GM23338 (cell line): Measurements from ENCODE around the gene GMPPA. TPM values are rescaled to one million over a fixed set of nuclear protein-coding genes. Genes with fewer than 3 reads are reported as not detected.

Experiments used
- ATAC-seq: fragments of 200-7000 bp; cut with Tn5 transposase; 3 replicates; pipeline ENCODE4 v1.9.1; 2020
- DNase-seq: peaks from one replicate; pipeline ENCODE4 v3.0.0-alpha.2; 2015; ENCODE audit warnings: low spot score
- H2AFZ ChIP-seq: fragments of 200-600 bp; sonication (generic); 2 replicates; pipeline ENCODE4 v1.8.0; 2016; ENCODE audit warnings: antibody characterized with exemption, mild to moderate bottlenecking, moderate library complexity
- H3F3A ChIP-seq: fragments of 200-600 bp; sonication (generic); replicated peaks from 2 replicates; pipeline ENCODE4 v1.8.0; 2017; ENCODE audit warnings: antibody characterized with exemption, mixed run types, low read depth
- H3K27ac ChIP-seq: fragments of 200-600 bp; sonication (generic); 2 replicates; pipeline ENCODE4 v1.6.1; 2016; ENCODE audit warnings: low read depth
- H3K27me3 ChIP-seq: fragments of 200-600 bp; sonication (generic); 2 replicates; pipeline ENCODE4 v1.8.0; 2016; ENCODE audit warnings: mild to moderate bottlenecking, mixed run types, moderate library complexity; ENCODE audit not compliant: insufficient read depth
- H3K36me3 ChIP-seq: fragments of 200-600 bp; sonication (generic); 2 replicates; pipeline ENCODE4 v1.8.0; 2016; ENCODE audit warnings: mild to moderate bottlenecking; ENCODE audit not compliant: insufficient read depth
- H3K4me1 ChIP-seq: fragments of 200-600 bp; sonication (generic); 2 replicates; pipeline ENCODE4 v1.8.0; 2016; ENCODE audit warnings: mild to moderate bottlenecking, moderate library complexity; ENCODE audit not compliant: insufficient read depth
- H3K4me2 ChIP-seq: fragments of 200-600 bp; sonication (generic); 2 replicates; pipeline ENCODE4 v1.7.1; 2017; ENCODE audit warnings: mixed run types
- H3K4me3 ChIP-seq: fragments of 200-600 bp; sonication (generic); 2 replicates; pipeline ENCODE4 v1.6.1; 2016; ENCODE audit warnings: mixed run types
- H3K79me2 ChIP-seq: fragments of 200-600 bp; sonication (generic); replicated peaks from 2 replicates; pipeline ENCODE4 v1.8.0; 2017; ENCODE audit warnings: mild to moderate bottlenecking; ENCODE audit not compliant: insufficient read depth
- H3K9me2 ChIP-seq: fragments of 200-600 bp; sonication (generic); 2 replicates; pipeline ENCODE4 v1.8.0; 2017; ENCODE audit not compliant: insufficient read depth
- H4K20me1 ChIP-seq: fragments of 200-600 bp; sonication (generic); replicated peaks from 2 replicates; pipeline ENCODE4 v1.8.0; 2017; ENCODE audit warnings: mild to moderate bottlenecking; ENCODE audit not compliant: insufficient read depth
- H3K27ac Mint-ChIP-seq: 2 replicates; pipeline ENCODE4 v1.8.0; 2020; ENCODE audit warnings: inconsistent platforms, mild to moderate bottlenecking, moderate library complexity, mixed read lengths
- H3K27me3 Mint-ChIP-seq: 3 replicates; pipeline ENCODE4 v1.8.0; 2022; ENCODE audit warnings: low read depth, mild to moderate bottlenecking, moderate library complexity, mixed read lengths, inconsistent platforms; ENCODE audit not compliant: insufficient read depth, poor library complexity
- H3K36me3 Mint-ChIP-seq: 3 replicates; pipeline ENCODE4 v1.8.0; 2021; ENCODE audit warnings: low read depth, mild to moderate bottlenecking, inconsistent platforms, moderate library complexity, mixed read lengths
- H3K4me1 Mint-ChIP-seq: 3 replicates; pipeline ENCODE4 v1.8.0; 2020; ENCODE audit warnings: mild to moderate bottlenecking, inconsistent platforms, mixed read lengths
- H3K4me3 Mint-ChIP-seq: 3 replicates; pipeline ENCODE4 v1.8.0; 2021; ENCODE audit warnings: moderate library complexity, mild to moderate bottlenecking, inconsistent platforms, mixed read lengths
- H3K9me3 Mint-ChIP-seq: 3 replicates; pipeline ENCODE4 v1.8.0; 2020; ENCODE audit warnings: moderate library complexity, mild to moderate bottlenecking, inconsistent platforms, mixed read lengths
- CREB1 ChIP-seq: fragments of 250-450 bp; sonication (Bioruptor Pico); IDR thresholded peaks from 2 replicates; pipeline ENCODE4 v1.5.0; 2020; ENCODE audit warnings: low read depth, mild to moderate bottlenecking, moderate library complexity
- CTCF ChIP-seq, 2 experiments: fragments of 200-600 bp in 1 of 2; sonication (generic) in 1 of 2; conservative IDR thresholded peaks; 2 replicates each; pipeline versions ENCODE4 v1.5.1 to v1.6.1; 2016 to 2017; ENCODE audit warnings: antibody characterized with exemption in 2 of 2, low read depth in 2 of 2, mild to moderate bottlenecking in 2 of 2, moderate library complexity in 1 of 2
- ETS1 ChIP-seq: IDR thresholded peaks from 2 replicates; pipeline ENCODE4 v1.6.1; 2016; ENCODE audit warnings: antibody characterized with exemption
- EZH2 ChIP-seq: fragments of 200-600 bp; sonication (generic); IDR thresholded peaks from one replicate; pipeline ENCODE4 v1.8.0; 2017; ENCODE audit warnings: antibody characterized with exemption, mild to moderate bottlenecking, low read depth; ENCODE audit not compliant: unreplicated experiment
- EZH2phosphoT487 ChIP-seq: fragments of 200-600 bp; sonication (generic); IDR thresholded peaks from one replicate; pipeline ENCODE4 v1.8.1; 2018; ENCODE audit warnings: antibody characterized with exemption; ENCODE audit not compliant: unreplicated experiment
- JUNB ChIP-seq: IDR thresholded peaks from one replicate; pipeline ENCODE4 v1.6.1; 2016; ENCODE audit warnings: antibody characterized with exemption; ENCODE audit not compliant: unreplicated experiment
- NANOG ChIP-seq: IDR thresholded peaks from 2 replicates; pipeline ENCODE4 v1.6.1; 2016; ENCODE audit warnings: antibody characterized with exemption, borderline replicate concordance
- POLR2AphosphoS5 ChIP-seq: IDR thresholded peaks from 2 replicates; pipeline ENCODE4 v1.6.1; 2016; ENCODE audit warnings: antibody characterized with exemption, low read depth
- REST ChIP-seq: IDR thresholded peaks from one replicate; pipeline ENCODE4 v1.6.1; 2018; ENCODE audit warnings: antibody characterized with exemption; ENCODE audit not compliant: unreplicated experiment
- STAT1 ChIP-seq: IDR thresholded peaks from one replicate; pipeline ENCODE4 v1.6.1; 2016; ENCODE audit warnings: antibody characterized with exemption; ENCODE audit not compliant: unreplicated experiment
- ZNF114 ChIP-seq: fragments of 250-450 bp; sonication (Bioruptor Pico); IDR thresholded peaks from 2 replicates; pipeline ENCODE4 v1.5.0; 2020; ENCODE audit warnings: mild to moderate bottlenecking, moderate library complexity
- ZNF331 ChIP-seq: fragments of 250-450 bp; sonication (Bioruptor Pico); IDR thresholded peaks from 2 replicates; pipeline ENCODE4 v1.5.0; 2020; ENCODE audit warnings: low read depth, mild to moderate bottlenecking, moderate library complexity
- ZNF462 ChIP-seq: fragments of 250-450 bp; sonication (Bioruptor Pico); IDR thresholded peaks from 2 replicates; pipeline ENCODE4 v1.5.0; 2020; ENCODE audit warnings: mild to moderate bottlenecking, moderate library complexity
- polyA plus RNA-seq: library from polyadenylated mRNA; unstranded; fragments of >200 nt; fragmentation: Nextera tagmentation; extraction: Ambion mirVana; gene quantifications from 2 replicates; pipeline ENCODE4 v1.2.1, GENCODE V29; 2016
- total RNA-seq: library from RNA; depleted of rRNA; stranded (reverse); fragments of >200 nt; shearing (Covaris generic); gene quantifications from 2 replicates; pipeline ENCODE4 v1.2.3, GENCODE V29; 2014

GMPPA gene
- total and polyA plus RNA-seq, 2 experiments from 2014 or later: 27.0 to 33.8 TPM

GRCh38 chr2:219540784-219541504 is 42.3 kb downstream of the GMPPA start:
- H3K27ac ChIP-seq: no peak overlapping the region
- H3K27me3 ChIP-seq: peaks cover 9% of the 10 kb centered on the region; the same call in 1 of the 2 replicates
- H3F3A ChIP-seq: peaks cover 19% of the 10 kb centered on the region
- TF ChIP-seq POLR2AphosphoS5 (no peak), CREB1 (CRISPR knock-in tag) (no peak), STAT1 (no peak), REST (no peak), NANOG (no peak), JUNB (no peak), ETS1 (no peak), ZNF331 (no peak), ZNF462 (CRISPR knock-in tag) (no peak), CTCF (conservative IDR thresholded peaks at IDR 0.05; ENCODE audit: low read depth in 2 of 2) (no peak), EZH2 (no peak), EZH2phosphoT487 (no peak), ZNF114 (CRISPR knock-in tag) (no peak)
- Mint-ChIP-seq H3K4me1 (peaks cover 41% of the 10 kb centered on the region), H3K36me3 (peaks cover 33% of the 10 kb centered on the region), H3K27me3 (peaks cover 29% of the 10 kb centered on the region), H3K27ac (no peak overlapping the region), H3K9me3 (no peaks in the 10 kb centered on the region; the same call in 2 of the 3 replicates), H3K4me3 (peak overlapping the region; percentile 33; the same call in 1 of the 3 replicates)
- DNase-seq (no peak), ATAC-seq (no peak)
- no peak overlapping the region for H3K4me2 ChIP-seq
- H3K4me1 ChIP-seq: peaks cover 29% of the 10 kb centered on the region
- H2AFZ ChIP-seq: no peak overlapping the region
- H3K79me2 ChIP-seq: peaks cover 14% of the 10 kb centered on the region
- H3K36me3 ChIP-seq: peaks cover 9% of the 10 kb centered on the region
- no peaks in the 10 kb centered on the region for H3K9me2 ChIP-seq
- H3K4me3 ChIP-seq: no peak overlapping the region
- peaks cover 23% of the 10 kb centered on the region for H4K20me1 ChIP-seq
